Lower leg skin (tissue), 3 donors: ENCODE measurements around the gene NUP214.
"Not testable (repeated sequence)": the region's sequence is repeated elsewhere in the genome, so short reads cannot be mapped to it uniquely, and the experiment has no call there.

ENCODE experiments used
- CTCF ChIP-seq, 3 donors: fragments of 450-650 bp; IDR thresholded peaks; one replicate each; pipeline ENCODE4 v1.5.1; 2016; ENCODE audit warnings: antibody characterized with exemption in 3 of 3, mild to moderate bottlenecking in 3 of 3, moderate library complexity in 2 of 3
- POLR2A ChIP-seq, 2 donors: fragments of 450-650 bp; IDR thresholded peaks; one replicate each; pipeline ENCODE4 v1.6.1; 2016 to 2017; ENCODE audit warnings: antibody characterized with exemption in 2 of 2, mild to moderate bottlenecking in 1 of 2, moderate library complexity in 1 of 2

- TF ChIP-seq POLR2A, CTCF (IDR thresholded peaks at IDR 0.05): not testable (repeated sequence)
These were observed 145.6 kb downstream of the NUP214 start for GRCh38 chr9:131271016-131271273.
